NCI-H345 treated with DMSO at 0.1 percent for 48 hours (cell line): ENCODE measurements around the gene UBTD1.

Experiments used
- DNase-seq: peaks from one replicate; lab custom pipeline; 2025; ENCODE audit not compliant: unreplicated experiment; lab: John Stamatoyannopoulos, UW

Gene UBTD1

DNA sequence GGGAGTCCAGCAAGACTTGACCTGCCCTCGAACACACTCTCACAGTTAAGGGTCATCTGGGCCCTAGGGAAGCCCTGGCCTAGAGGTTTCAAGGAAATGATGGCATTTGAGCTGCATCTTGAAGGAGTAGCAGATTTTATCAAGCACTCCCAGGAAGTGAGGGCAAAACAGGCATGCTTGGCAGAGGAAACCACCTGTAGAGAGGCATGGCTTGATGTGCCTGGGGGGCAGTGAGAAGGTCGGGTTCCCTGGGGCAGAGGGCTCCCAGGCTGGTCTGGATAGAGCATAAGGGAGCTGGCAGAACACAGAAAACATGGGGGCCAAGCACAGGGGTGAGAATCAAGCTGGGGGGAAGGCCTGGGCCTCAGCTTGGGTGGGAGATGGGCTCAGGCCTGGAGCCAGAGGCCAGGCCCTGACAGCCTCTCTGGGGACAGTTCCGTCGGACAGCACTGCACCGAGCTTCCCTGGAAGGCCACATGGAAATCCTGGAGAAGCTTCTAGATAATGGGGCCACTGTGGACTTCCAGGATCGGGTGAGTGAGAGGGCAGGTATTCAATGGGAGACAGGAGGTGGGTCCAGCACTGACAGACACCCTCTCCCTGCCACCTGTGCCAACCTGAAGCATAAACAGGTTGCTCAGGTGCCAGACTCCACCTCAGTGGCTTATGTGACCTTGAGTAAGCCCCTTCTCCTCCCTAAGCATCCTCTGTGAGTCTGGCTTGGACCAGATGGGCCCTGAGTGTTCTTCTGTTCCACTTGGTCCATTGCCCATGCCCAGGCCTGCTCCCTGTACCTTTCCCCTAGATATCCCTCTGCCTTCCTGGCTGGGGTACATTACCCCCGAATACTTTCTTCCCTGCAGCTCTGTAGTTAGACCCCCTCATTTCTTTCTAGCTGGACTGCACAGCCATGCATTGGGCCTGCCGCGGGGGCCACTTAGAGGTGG lies 82.0 kb downstream of the UBTD1 start:
- no peak for DNase-seq

DNA sequence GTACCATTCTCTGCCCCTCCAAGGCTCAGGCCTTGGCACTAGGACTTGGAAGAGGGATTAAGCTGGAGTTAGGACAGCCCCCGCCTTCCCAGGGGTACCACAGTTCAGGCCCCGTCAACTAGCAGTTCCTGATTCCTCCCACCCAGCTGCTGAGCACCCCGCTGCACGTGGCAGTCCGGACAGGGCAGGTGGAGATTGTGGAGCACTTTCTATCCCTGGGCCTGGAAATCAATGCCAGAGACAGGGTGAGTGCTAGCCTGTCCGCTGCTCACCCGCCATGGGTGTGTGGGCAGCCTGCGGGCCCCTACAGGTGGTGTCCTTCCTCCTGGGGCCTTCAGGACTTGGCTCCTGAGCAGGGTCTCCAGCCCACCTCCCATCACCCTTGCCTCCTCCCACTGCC lies 83.4 kb downstream of the UBTD1 start:
- DNase-seq, result no peak

DNA sequence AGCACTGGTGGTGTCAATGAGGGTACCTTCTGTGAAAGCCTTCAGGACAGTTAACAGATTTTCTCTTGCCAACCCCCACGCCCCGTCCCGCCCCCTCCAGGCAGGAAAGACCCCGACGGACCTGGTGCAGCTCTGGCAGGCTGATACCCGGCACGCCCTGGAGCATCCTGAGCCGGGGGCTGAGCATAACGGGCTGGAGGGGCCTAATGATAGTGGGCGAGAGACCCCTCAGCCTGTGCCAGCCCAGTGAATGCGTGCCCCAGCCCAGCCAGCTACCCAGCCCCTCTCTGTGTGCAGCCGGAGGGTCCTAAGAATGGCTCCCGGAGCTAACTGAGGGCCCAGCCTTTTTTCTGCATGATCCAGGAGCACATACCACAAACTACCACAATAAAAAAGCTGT lies 84.8 kb downstream of the UBTD1 start:
- DNase-seq, result no peak

DNA sequence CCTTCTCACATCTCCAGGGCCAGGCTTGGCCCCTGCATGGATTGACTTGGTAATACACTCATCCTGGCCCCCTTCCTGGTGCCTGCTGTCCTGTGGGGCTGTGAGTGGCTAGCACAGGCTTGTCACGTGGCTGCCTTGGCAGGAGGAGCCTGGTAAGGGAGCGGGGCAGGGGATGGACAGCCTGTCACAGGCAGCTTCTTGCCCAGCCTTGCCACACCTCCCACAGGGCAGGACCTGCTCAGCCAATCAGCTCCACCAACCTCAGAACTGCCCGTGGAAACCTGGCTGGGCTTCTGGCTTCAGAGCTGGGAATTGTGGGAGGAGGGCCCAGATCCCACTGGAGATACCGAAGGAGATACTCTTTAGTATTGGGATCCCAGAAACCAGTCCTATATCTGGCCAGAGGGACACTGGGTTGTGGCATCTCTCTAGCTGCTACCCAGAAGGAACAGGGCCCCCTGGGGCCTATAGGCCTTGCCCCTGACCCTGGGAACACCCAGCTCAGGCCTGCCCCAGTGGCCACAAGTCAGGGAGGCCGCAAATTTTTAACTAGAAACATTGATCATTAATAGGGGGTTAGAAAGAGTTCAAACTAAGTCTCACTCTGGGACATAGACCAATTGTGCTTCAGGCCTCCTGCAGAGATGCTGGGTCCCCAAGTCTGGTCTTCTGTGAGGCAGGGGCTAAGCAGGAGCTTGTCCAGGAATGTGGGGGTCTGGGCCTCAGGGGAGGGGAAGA lies 85.5 kb downstream of the UBTD1 start, which contains the start of gene HOGA1:
HOGA1 (plus strand) TSS at position 330 of the 738 bp plus-strand sequence; CDS start at position 645, 315 bp downstream.
- DNase-seq, result no peak

DNA sequence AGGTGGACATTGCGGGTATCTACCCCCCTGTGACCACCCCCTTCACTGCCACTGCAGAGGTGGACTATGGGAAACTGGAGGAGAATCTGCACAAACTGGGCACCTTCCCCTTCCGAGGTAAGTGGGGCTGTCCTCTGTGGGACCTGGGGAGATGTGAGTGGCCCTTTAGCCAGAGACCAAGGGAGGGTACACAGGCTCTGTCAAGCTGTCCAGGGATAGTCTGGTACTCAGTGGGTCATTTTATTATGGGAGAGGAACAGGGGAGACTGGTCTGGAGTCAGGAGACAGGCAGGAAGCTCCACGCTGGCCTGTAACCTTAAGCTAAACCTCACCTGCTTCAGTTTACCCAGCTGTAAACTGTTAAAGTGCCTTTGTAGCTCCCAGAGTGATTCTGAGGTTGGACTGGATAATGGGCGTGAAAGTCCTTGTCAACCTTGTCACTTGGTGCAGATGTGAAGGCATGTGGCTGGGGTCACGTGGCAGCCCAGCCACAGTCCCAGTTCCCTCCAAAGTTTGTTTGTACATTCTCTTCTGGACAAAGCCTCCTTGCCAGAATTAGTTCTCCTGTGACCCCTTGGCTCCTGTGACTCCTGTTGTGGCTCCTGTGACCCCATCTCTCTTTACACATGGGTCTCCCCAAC lies 86.2 kb downstream of the UBTD1 start:
- DNase-seq, result no peak

DNA sequence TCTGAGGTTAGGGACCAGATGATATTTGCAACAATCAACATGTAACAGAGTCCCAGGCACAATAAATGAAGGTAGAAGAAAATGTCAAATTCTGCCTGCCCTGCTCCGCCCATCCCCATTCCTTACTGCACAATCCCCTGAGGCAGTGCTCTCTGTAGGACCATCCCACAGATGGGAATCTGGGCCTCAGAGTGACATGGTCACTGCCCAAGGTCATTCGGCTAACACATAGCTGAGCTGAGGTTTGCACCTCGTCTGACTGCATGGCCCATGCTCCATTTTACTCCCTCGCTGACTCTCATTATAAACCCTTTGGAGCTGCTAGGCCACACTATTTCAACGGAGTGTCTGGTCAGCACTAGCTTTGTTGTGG lies 86.7 kb downstream of the UBTD1 start:
- no peak for DNase-seq

DNA sequence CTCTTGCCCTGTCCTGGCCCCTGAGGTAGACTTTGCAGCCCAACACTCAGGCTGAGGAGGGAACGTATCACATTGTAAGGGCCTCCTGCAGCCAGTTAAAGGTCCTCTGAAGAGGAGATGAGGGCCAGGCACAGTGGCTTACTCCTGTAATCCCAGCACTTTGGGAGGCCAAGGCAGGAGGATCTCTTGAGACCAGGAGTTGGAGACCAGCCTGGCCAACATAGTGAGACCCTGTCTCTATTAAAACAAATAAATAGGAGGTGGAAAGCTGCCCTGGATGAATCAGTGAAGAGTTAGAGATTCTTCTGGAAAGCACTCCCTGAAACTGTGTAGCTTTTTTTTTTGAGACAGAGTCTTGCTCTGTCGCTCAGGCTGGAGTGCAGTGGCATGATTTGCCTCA lies 88.5 kb downstream of the UBTD1 start:
- DNase-seq, result no peak

DNA sequence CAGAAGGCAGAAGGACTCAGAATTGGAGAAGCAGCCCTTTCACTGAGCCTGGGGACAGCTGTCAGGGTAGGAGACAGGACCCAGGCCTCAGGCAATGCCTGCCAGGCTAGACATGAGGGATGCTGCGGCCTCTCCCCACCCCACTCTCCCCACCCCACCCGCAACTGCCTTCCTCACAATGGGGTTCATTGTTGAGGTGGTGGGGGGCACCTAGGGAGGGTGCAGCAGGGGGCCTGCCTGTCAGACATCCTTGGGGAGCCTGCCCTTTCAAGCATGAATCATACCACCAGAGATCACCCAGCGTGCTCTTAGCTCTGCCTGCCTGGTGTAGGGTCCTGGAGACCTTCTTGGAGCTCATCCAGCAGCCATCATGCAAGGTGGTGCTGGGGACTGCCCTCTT lies 90.8 kb downstream of the UBTD1 start, which contains the start of gene C10orf62:
C10orf62 (plus strand) TSS at position 243 of the 400 bp plus-strand sequence. CDS start 177 bp downstream, outside the sequence.
- no peak for DNase-seq

DNA sequence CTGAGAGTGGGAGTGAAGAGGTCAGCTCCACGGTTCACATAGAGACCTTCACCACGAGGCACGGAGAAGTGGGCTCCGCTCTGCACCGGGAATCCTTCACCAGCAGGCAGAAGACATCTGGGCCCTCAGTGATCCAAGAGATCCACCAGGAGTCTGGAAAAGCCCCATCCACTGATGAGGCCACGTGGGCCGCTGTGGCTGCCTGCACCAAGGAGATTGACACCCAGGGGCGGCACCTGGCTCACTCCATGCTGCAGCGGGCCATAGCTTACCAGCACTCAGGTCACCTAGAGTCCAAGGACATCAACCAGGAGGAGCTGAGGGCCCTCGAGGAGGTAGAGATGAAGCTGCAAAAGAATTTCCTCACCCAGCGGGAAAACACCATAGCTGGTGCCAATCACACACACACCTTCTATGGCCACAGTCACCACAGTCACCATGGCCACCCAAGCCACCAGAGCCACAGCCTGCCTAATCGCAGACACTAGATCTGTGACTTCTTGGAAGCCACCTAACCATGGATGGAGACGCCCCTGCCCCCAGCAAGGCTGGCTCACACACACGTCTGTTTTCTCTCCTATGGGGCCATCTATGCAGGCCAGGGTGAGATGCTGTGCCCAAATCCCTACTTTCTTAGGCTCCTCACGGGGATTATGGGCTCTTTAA lies 91.5 kb downstream of the UBTD1 start:
- DNase-seq, result no peak

DNA sequence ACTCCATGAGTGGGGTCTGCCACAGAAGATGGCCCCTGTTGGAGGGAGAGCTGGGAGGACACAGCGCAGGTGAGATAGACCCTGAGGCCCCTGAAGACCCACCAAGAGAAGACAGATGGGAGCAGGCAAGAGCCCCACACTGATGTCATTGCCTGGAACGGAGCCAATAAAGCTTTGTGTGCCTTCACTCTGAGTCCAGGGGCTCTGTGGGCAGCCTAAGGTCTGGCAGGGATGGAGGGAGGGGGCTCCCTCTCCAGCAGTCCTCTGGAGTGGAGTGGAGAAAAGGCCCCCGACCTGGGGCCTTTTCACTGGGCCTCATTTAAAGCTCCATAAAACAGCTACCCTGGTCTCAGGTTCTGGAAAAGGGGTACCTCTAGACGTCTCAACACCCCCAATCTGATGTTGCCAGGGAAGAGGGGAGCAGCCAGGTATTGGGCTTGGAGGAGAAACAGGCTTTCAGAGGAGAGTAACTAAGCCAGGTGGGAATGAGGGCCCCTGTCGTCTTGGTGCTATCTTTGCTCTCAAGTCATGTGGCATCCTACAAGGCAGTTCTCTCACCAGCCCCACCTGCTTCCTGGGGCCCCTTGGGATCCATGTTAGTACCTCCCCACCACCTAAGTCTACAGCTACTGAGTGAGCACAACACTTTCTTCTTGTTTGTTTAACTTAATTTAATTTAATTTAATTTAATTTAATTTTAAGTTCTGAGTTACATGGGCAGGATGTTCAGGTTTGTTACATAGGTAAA lies 92.2 kb downstream of the UBTD1 start:
- DNase-seq, result no peak

DNA sequence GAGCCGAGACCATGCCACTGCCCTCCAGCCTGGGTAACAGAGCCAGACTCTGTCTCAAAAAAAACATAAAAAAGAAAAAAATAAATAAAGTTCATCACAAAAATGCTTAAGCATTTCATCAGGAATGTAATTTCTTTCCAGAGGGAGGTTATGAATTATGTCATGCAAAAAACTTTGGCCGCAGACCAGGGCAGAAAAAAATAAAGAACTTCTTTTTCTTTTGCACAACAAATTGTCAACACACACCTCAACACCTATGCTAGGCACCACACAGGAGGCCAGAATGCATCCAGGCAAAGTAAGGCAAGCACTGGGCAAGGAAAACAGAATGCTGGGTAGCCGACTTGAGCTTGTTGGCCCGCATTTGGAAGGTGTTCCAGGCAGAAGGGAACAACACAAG lies 94.7 kb downstream of the UBTD1 start:
- no peak for DNase-seq

DNA sequence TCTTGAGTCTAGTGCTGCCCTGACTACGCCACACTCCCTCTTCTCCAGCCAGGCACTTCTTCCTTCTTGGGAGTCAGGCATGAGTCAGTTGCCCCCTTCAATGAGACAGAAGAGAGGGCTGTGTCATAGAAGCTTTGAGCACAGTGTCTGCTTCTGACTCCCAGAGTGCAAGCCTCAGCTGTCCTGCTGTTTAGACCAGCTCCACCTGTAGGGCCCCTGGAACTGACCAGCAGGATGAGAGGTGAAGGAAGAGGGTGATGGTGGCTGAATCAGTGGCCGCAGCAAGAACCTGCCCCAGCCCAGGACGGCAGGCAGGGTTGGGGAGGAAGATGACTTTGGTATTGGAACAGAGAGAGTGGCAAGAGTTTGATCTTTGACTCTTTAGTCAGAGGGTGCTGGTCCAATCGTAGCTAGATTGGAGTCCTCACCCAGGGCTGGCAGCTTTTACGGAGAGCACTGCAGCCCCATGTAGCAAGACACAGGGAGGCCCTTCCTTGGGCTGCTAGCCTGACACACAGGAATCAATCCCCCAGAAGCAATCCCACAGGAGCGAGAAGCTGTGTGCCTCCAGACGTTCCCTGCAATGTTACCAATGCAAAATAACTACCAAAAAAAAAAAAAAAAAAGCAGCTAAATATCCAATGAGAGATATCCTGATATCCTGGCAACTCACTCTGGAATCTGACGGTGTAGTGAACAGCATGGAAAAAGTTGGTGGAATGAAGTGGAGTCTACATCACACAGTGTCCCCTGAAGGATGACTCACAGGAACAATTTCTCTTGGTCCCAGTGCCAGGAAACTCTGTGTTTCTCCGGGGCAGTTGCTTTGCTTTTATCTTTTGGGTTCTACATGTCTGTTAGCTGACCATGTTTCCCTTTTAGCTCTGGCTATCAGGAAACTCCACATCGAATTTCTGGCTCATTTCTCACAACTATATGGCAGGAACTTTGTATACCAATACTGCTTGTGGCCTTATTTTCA lies 97.7 kb downstream of the UBTD1 start:
- DNase-seq, result no peak

DNA sequence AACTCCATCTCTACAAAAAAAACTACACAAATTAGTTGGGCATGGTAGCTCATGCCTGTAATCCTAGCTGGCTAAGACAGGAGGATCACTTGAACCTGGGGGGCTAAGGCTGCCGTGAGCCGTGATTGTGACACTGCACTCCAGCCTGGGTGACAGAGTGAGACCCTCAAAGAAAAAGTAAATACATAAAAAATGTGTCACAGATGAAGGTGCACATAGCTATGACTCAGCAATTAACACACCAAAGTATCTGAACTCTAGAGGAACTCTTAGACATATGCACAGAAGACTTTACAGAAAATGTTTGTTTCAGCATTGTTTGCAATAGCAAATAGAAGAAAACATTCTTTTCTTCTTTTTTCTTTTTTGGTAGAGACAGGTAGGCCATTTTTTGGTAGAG lies 99.1 kb downstream of the UBTD1 start:
- DNase-seq, result no peak

DNA sequence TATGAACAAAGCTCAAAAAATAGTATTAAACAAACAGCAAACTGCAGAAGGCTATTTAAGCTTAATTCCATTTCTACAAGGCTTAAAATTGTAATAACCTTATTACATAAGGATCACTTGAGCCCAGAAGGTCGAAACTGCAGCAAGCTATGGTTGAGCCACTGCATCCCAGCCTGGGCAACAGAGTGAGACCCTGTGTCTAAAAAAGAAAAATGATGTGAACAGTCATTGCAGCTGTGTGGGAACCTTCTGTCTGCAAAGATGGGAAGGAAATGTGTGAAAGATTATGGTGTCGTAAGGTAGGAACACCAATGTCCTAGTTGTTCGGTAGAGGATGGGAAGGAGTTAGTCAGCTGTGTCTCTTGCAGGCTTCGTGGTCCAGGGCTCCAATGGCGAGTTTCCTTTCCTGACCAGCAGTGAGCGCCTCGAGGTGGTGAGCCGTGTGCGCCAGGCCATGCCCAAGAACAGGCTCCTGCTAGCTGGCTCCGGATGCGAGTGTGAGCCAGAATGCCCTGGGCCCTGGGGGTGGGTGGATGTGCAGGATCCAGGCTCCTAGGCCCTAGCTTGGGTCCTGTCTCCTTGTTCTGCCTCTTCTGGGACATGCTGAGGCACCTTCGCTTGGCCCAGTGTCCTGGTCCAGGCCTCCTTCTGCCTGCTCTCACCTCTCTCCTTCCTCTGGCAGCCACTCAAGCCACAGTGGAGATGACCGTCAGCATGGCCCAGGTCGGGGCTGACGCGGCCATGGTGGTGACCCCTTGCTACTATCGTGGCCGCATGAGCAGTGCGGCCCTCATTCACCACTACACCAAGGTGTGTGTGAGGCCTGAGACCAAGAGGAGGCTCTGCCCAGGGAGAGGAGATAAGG lies 99.9 kb downstream of the UBTD1 start:
- DNase-seq, result no peak

DNA sequence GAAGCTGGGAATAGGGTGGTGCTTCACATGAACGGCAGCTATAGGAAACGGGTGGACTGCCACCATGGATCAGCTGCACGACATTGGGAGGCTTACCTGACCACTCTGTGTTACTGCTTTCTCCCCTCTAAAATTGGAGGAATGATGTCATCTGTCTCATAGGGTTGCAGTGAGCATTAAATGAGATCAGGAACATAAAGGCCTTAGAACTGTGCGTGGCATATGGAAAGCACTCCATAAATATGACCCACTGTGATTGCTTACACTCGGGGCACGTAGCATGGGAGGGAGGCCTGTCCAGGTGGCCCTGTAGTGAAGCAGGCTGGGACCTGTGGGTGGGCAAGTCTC lies 100.5 kb downstream of the UBTD1 start:
- no peak for DNase-seq

DNA sequence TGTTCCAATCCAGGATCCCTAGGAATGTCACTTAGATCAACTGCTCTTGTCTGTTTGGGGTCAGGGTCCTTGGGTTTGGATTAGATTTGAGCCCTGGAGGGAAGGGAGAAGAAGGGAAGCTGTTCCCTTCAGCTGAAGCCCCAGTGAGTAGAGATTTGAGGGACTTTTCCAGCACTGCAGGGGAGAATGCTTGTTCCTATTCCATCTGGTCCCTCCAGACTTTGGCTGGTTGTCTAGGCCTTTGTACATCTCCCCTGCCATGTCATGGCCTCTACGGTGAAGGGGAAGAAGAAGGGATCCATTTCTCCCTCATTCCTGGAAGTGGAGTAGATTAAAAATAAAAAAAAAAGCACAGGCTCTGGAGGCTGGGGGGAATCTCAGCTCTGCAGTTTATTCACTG lies 101.9 kb downstream of the UBTD1 start:
- no peak for DNase-seq

DNA sequence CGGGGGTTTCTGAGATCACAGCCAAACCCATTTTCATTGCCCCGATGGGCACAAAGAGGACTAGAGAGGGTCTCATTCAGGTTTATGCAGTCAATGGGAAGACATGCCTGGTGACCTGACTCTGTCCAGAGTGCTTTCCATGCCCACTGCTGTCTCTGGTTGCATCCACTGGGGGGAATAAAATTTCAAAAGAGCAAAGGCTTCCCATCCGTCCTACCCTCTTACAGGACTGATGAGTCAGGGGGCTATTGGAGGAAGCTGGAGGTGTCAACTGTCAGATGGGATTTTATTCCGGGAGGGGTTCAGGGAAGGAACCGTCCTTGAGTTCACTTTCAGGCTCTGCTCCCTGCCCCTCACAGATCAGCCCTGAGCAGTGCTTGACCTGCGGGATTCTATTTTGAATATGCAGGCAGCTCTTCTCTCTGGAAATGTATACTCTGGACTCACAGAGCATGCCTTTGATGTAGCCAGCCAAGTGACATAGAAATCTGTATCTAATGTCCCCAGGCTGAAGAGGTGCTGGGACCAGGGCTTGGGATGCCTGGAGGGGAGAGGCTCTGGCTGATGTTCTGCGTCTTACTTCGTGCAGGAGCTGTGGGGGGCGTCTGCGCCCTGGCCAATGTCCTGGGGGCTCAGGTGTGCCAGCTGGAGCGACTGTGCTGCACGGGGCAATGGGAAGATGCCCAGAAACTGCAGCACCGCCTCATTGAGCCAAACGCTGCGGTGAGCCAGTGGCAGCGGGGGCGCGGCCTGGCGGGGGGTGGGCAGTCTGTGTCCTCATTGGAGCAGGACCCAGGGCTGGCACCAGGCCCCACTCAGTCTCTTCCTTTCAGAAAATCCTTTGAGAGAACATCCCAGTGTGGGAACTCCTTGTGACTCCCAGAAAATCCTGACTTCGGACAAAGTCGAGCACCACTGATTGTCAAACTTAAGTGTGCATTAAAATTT lies 102.8 kb downstream of the UBTD1 start:
- DNase-seq, result no peak
